HG02642 (cell line): ENCODE data around the gene A3GALT2.
A peak's percentile ranks its signal among the peaks of the same experiment; 100 is the strongest.

Source experiments
- ATAC-seq: cut with Tn5 transposase; IDR thresholded peaks from one replicate; pipeline ENCODE4 v1.9.1; 2021; ENCODE audit warnings: mild to moderate bottlenecking; ENCODE audit not compliant: unreplicated experiment, poor library complexity

Gene A3GALT2

DNA sequence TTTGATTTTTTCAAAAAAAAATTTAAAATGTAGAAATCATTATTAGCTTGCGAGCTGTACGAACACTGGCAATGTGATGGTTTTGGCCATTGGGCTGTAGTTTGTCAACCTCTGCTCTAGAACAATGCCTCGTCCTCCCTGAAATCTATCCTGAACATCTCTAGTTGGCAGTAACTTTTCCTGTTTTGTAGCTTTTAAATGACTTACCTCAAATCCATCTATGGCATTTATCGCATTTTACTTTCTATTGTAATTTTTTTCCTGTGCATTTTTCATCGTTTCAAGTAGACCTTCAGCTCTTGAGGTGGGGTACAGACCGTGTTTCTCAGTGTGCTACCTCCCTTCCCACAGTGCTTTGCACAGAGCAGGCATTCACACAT, 30.4 kb upstream of the A3GALT2 start:
- ATAC-seq: no peak

DNA sequence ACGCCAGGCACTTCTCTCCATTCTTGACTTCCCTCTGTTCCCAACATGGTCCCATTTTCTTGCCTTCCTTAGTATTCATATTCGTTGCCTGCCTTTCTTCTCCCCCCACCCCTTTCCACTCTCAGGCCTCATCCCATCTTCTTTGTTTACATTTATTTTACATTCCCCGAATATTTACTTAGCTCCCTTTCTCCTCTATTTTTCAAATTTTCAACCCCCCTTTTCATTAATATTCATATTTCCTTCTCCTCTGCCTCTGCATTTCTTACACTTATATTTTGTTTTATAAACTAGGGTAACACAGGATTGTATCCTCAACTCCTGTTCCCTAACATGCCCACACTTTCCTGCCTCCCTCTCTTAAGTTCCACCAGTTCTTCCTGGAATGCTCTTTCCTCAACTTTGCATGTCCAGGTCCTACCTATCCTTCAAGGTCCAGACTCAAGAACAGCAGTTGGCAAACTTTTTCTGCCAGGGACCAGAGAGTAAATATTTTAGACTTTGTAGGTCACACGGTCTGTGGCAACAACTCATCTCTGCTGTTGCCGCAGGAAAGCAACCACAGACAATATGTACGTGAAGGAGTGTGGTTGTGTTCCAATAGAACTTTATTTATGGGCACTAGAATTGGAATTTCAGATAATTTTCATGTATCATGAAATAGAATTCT, 29.8 kb upstream of the A3GALT2 start:
- ATAC-seq: no peak

- peak; percentile 81 for ATAC-seq
Observed at GRCh38 chr1:33349778-33350610, 29.1 kb upstream of the A3GALT2 start.

- peak; percentile 45 for ATAC-seq
Observed at GRCh38 chr1:33349081-33349759, 28.3 kb upstream of the A3GALT2 start.

GRCh38 chr1:33348676-33349080, 27.8 kb upstream of the A3GALT2 start:
- ATAC-seq: no peak

DNA sequence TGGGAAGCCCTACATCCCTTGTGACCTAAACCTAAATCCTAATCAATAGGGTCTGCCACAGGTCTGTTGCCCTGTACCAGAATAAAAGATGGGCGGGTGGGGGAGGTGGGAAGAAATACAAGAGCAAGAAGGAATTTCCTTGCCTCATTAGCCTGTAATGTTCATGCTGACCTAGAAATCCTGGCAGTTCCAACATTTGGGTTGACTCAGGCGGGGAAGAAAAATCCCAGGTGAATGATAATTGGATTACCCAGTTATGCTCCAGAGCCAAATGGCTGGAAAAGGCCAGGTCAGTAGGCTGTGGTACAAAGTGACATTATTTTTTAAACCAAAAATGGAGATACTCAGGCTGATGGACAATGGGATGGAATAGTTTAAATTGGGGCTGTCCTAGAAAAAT, 27.3 kb upstream of the A3GALT2 start:
- no peak for ATAC-seq

GRCh38 chr1:33347650-33347992, 26.7 kb upstream of the A3GALT2 start:
- no peak for ATAC-seq

GRCh38 chr1:33346927-33347649, 26.2 kb upstream of the A3GALT2 start:
- no peak for ATAC-seq

- ATAC-seq: no peak
Observed at GRCh38 chr1:33346533-33346926, 25.6 kb upstream of the A3GALT2 start.

DNA sequence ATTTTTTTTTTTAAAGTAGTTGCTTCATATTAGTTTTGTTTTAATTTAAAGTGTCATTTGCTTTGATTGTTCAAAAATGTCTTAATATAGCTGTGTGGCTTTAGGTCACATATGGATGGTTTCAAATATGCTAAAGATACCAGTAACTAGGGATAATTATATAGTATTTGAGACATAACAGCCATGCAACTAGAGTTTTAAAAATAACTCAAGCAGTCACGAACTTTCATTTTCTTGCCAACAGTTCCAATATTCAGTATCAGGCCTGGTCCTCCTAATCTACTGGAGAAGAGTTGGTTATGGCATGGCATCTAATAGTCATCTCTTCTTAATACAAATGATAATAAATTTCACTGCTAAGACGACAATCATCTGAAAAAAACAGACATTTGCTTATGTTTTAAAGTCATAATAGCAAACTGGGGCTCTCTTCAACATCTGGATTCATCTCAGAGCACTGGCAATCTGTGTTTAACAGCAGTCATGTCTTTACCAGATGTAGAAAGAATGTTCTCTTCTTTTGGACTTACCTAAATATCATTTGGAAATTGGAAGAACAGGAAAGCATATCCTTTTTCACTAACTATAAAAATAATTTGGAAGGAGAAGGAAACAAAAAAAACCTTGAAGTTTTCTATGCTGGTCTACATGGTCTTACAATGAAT, 24.1 kb upstream of the A3GALT2 start:
- no peak for ATAC-seq

DNA sequence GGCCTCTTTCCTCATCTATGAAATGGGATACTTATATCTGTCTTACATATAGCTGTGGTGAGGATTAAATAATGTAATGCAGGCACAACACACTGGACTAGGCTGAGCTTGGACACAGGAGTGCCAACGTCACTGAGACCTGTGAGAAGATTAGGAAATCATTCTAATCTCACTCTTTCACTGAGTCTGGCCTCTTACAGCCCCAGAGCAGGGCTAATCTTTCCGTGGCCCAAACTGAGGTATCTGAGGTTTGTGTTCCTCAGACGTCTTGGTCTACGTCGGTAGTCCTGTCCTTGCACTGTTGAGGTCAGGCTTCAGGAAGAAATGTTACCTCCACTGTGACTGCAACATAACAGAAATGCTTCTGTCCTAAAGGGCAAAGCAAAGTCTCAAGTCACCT, 22.6 kb upstream of the A3GALT2 start:
- no peak for ATAC-seq

- ATAC-seq: no peak
Observed at GRCh38 chr1:33342041-33342723, 21.3 kb upstream of the A3GALT2 start.

GRCh38 chr1:33341190-33341589, 20.3 kb upstream of the A3GALT2 start:
- ATAC-seq: no peak

GRCh38 chr1:33339413-33339812, 18.5 kb upstream of the A3GALT2 start:
- ATAC-seq: no peak

DNA sequence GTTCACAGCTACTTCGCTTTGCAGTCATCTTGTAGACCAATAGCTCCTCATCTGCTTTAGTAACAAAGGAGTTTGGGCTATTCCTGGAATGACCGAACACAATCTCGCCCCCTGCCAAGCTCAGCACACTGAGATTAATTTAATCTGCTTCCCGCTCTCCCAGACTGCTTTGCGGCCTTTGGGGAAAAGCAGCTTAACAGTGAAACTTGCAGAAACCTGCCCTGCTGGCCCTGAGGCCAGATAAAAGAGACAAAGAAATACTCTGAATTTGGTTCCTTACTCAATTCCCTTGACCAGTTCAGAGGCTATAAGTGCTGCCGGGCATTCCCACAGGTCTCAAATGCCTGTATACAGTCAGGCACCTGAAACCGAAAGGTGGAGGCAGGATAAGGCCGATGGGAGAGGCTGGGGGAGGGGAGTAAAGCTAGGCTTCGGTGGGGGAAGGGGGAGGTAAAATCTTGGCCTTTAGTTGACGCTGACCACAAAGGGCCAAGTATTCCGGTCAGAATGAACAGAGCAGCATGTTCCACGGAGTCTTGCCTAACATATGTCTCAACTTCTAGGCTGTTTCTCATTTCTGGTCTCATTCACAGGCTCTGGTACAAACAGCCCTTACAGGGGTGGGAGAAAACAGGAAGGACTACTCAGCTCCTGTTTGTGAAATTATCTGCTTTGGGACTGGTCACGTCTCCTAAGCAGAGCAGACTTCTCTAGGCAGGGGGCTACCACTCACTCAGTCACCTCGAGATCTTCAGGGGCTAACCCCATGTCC, 17.7 kb upstream of the A3GALT2 start:
- no peak for ATAC-seq

GRCh38 chr1:33338048-33338439, 17.1 kb upstream of the A3GALT2 start:
- ATAC-seq: no peak

DNA sequence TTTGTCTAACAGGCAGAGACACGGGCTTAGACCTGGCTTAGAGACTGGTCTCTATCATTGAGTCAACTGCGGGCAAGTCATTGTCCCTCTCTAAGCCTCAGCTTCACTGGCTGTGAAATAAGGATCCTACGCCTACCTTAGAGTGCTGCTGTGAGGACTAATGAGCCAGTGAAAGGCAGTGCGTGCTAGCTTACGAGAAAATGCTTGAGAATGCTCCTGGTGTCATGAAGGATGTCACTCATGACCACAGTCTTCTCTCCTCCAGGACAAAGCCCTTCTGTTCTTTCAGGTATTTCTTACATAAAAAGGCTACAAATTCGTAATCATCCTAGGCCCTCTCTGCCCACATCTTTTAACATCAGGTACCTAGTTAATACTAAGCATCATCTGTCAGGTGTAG, 16.5 kb upstream of the A3GALT2 start:
- no peak for ATAC-seq

- no peak for ATAC-seq
Observed at GRCh38 chr1:33336580-33336979, 15.7 kb upstream of the A3GALT2 start.

DNA sequence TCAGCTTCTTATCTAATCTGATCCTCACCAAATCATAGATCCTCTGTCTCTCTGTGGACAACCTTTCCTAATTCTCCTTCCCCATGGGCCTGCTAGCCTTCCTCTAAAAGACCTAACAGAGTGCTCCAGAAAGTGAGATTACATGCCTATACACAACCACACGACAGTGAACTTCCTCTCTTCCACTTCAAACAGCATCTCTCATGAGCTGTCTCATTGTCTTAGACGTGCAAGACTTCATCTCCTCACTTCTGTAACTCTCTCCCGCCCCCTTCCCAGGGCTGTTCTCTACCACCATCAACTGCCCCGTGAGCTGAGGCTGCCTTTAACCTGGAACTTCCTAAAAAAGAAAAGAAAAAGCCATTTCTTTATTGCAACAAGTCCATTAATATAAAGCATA, 14.1 kb upstream of the A3GALT2 start:
- no peak for ATAC-seq
